GM18505 (cell line): ENCODE data around the gene FAM76B.

ENCODE experiments used
- ATAC-seq: cut with Tn5 transposase; IDR thresholded peaks from one replicate; pipeline ENCODE4 v1.9.1; 2021; ENCODE audit not compliant: unreplicated experiment
- POLR2A ChIP-seq: IDR thresholded peaks from 4 replicates; pipeline ENCODE4 v1.6.1; 2011; ENCODE audit warnings: borderline replicate concordance; ENCODE audit not compliant: insufficient read depth, insufficient read length; ENCODE audit errors: extremely low read depth

Gene FAM76B

DNA sequence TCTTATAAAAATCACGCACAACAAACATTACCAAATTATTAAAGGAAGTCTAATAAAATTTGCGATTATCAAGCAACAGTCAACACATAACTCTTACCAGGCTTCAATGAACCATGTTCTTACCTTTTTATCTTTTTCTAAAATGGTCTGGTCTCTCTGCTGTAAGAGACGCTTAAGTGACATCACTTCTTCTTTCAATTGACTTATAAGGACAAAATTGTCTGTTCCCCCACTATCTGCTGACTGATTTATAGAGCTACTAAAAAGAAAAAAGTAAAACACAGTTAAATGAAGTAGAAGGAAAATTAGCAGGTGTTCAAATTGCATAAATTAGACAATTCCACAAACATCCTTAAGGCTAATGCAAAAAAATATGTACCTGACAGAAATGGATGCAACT, 10.9 kb downstream of the FAM76B start:
- TF ChIP-seq POLR2A: no peak
- ATAC-seq: no peak

DNA sequence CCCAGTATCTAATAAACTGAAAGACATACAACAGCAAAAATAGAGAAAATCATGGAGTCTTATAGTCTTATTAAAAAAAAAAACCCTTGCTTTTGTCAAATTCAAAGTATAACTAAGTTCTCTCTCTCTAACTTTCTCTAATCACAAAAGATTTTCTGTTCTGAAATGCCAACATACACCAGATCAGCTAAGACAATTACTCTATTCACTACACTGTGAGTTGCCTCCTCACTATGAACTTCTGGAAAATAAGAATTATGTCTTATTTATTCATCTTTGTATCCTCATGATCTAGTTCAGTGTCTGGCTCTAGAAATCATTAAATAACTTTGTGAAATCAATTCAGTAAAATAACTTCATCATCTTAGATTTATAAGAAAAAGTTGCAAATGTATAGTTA, 12.7 kb downstream of the FAM76B start:
- no peak for TF ChIP-seq POLR2A
- ATAC-seq: no peak

DNA sequence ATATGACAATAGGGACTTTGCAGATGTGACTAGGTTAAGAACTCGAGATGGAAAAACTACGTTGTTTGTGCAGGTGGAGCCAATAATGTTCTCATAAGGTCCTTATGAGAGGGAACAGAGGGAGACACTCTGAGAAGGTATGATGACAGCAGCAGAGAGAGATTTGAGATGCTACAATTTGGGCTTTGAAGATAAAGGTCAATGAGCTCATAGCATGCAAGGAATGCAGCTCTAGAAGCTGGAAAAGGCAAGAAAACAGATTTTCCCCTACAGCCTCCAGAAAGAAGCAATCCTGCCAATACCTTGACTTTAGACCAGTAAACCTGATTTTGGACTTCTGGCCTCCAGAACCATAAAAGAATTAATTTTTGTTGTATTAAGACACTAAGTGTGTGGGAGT, 21.1 kb downstream of the FAM76B start:
- no peak for TF ChIP-seq POLR2A
- ATAC-seq: no peak

DNA sequence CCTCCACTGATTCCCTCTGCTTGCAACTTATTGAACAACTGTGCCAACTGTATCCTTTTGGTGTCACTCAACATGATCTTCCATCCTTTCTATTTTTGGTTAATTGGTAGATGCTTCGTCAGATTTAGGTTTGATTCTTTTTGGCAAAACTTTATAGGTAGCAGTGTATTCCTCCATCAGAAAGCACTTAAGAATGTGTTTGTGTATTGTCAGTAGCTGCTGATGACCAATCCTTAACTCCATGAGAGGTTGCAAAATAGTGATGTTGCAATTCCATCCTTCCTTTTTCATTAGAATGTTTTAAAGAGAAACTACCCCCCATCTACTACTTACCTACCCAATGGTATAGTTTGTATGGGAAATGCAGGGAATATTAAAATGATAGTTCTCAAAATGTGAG, 22.1 kb downstream of the FAM76B start:
- no peak for TF ChIP-seq POLR2A
- ATAC-seq: no peak

DNA sequence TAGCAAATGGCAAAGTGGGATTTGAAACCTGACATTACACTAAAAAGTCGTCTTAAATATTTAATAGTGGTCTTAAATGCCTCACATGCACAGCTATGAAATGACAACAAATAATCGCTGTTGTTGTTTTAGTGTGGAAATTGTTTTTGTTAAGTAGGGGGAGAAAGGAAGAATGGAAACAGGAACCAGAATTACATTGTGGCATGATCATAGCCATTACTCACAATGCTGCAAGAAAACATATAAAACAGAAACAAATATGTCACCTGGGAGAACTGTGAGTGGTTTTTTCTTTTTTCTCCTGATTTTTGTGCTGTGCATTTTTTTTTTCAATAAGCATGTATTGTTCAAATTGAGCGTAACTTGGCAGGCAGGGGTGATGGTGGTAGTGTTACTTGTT, 22.9 kb downstream of the FAM76B start:
- no peak for ATAC-seq
- no peak for TF ChIP-seq POLR2A

DNA sequence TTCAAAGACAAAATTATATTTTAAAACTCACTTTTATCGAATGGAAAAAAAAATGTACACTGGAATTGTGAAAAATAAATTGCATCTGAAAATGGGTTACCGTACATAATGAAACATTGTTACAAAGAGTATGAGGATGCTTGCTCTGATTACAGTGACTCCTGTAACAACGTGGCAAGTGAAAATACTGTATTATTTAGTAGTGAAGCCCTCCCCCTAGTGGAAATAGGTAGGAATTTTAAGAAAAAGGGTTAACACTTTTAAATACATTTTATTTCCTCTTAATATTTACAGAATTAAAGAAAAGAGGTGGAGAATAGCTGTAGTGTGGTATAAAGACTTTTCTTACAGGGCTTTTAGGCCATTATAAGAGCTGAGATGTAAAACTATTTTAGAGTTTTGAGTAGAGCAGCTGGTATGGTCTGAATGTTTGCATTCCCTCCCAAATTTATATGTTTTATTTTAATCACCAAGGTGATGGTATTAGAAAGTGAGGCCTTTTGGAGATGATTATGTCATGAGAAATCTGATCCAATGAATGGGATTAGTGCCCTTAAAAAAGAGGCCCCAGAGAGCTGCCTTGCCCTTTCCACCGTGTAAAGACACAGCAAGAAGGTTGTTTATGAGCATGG, 25.2 kb downstream of the FAM76B start:
- no peak for ATAC-seq
- no peak for TF ChIP-seq POLR2A

DNA sequence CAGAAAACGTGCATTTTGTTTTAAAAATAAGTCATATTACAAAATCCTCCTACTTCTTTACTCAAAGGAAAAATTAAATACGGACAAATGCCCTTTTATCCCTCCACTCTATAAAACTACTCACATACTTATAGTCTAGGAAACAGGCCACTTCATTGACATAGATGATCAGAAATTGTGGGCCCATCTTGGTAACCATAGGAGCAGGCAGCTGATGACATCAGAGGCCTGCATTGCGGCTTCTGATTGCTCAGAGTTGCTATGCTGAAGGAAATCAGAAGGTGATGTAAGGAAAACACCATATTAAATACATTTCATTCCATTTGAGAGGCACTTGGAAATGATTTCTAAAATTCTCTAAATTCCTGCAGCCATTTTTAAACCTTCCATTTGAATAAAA, 27.0 kb downstream of the FAM76B start:
- ATAC-seq: no peak

DNA sequence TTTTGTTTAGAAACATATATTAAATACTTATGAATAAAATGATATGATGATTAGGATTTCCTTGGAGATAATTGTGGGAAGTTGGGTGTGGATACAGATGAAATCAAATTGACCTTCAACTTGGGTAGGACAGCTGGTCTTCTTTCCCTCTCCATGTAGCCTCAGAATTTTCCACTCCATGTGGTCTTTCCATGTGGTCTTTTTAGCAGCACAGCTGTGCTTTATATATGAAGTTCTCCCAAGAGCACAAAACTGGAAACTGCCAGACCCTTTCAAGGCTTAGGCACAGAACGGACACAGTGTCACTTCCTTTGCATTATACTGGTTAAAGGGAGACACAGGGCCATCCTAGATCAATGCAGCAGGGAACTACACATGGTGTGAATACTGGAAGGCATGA, 28.6 kb downstream of the FAM76B start:
- TF ChIP-seq POLR2A: no peak
- ATAC-seq: no peak

More for the DNA sequence above, 27.0 kb downstream of the FAM76B start:
- no peak for TF ChIP-seq POLR2A

DNA sequence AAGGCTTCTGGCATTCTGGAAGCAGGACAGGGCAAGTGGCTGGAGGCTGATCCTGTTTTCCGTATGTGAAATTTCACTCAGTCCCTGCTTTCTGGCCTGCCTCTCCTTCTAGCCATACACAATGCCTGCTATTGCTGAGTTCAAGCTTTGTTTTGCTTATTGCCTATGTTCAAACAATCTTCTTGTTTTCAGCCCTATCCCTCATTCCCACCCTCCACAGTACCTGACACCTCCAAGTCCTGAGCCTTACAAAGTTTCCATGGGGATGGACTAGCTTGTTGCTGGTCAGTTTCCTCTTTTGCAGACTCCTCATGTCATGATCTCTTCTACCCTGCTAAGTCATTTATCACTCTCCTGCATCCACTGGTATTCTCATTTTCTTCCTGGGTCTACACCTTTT, 38.1 kb downstream of the FAM76B start:
- no peak for ATAC-seq
- no peak for TF ChIP-seq POLR2A

DNA sequence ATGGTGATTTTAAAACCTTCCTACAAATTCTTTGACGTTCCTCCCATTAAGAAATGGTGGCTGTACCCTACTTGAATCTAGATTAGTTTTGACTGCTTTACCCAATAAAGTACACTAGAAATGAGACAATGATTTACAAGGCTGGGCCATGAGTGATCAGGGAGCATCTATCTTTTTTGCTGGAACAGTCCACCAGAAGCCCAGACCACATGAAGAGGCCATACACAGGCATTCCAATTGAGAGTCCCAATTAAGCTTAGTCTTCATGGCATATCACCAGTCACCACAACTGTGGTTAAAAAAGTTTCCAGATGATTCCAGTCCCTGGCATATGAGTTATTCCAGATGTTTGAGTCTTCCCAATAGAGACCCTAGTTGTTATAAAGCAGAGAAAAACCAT, 39.5 kb downstream of the FAM76B start:
- TF ChIP-seq POLR2A: no peak
- no peak for ATAC-seq

DNA sequence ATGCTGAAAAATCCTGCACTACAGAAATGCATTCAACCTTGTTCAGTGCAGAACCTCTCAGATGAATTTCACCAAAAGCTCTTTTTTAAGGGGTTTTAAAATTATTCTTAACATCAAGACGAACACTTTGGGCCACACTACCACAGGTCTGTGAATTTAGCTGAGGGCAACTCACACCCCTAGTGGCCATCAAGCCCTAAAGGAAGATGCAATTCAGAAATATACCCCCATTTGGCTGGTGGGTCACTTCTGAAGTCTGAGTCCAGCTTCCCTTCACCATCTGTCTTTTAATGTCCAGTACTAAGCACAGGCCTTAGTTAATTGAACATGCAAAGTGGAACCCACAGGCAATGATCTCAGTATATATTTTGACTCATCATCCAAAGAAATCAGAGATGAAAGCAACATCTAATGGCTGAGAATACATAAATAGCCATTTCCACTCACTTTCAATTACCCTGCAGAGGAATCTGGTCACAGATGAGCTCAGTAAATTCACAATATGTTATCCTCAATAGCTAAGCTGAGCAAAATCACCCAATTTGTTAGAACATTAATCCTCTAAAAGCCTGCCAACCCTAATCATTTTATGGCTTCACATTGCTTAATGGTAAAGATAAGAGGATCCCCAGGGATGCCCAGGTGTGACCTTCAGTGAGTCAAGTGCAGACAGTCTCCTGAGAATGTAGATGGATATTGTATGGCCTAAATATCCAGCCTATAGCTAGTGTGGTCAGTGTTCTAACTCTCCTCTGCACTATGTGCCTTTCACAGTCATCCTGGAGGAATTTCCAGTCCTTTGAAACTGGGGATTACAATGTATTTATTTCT, 50.3 kb downstream of the FAM76B start:
- TF ChIP-seq POLR2A: no peak
- ATAC-seq: no peak

DNA sequence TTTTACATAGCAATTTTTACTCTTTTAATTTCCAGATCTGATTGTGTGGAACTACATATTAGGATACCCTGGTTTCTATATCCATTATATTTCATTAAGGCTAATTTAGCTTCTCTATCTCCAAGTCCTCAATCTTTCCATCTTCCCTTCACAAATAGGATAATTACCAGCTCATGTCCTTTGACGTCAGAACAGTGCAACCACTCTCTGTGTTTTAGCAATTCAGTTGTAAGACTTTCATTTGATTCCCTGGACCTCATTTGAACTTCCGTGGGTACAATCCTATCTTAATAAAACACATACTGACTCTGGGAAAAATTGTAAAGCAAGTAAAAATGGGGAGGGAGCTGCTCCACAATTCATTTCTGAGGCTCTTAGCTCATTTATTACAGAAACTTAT, 52.8 kb downstream of the FAM76B start:
- no peak for ATAC-seq
- no peak for TF ChIP-seq POLR2A

DNA sequence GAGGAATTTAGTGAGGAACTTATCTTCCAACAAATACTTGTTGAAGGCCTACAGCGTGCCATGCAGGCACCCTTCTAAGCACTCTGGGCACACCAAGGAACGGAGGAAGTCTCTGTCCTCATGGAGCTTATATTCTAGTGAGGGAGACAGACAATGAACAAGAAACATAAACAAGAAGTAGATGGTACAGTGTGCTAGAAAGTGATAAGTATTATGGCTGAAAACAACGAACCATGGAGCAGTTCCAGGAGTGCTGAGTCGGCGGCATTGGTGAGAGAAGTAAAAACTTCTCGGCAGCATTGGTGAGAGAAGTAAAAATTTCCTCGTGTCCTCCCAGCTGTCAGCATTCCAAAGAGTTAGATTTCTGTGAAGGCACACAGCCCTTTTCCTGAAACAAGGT, 53.2 kb downstream of the FAM76B start:
- no peak for TF ChIP-seq POLR2A
- no peak for ATAC-seq

DNA sequence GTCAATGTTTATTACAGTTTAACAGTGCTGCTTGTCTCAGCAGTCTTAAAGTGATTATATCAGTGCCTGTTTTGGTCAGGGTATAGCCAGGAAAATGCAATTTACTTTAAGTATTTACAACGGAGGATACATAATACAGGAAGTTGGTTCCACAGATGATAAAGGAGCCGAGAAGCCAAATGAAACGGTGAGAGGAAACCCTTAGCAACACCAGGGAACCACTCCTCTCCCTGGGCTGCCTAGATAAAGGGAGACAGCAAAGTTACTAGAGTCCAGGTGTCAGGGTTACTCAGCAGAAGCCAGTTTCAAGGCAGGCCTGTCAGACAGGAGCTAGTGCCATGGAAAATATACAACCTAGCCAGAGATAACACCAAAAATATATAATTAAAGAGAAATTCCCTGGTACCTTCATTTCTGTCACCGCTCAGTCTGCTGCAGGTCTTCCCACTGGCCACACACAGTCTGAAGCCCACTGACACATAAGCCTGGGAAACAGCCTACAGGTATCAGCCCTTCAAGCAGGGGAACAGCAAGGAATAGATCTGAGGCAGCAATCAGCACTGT, 55.5 kb downstream of the FAM76B start:
- ATAC-seq: no peak
- no peak for TF ChIP-seq POLR2A
